ENCODE data around the gene RTEL1.
"Not testable (repeated sequence)": the region's sequence is repeated elsewhere in the genome, so short reads cannot be mapped to it uniquely, and the experiment has no call there.

RTEL1 gene

GRCh38 chr20:63652192-63652980 lies 5.7 kb upstream of the RTEL1 start:
- Histone ChIP-seq H3K4me1 (ENCODE audit: control insufficient read depth, insufficient read depth, low read length, poor library complexity, severe bottlenecking) (peaks cover 3% of the 10 kb centered on the region), H3K4me3 (ENCODE audit: extremely low read depth, insufficient read depth, low read length, poor library complexity, severe bottlenecking) (peak overlapping the region; percentile 48), H3K27ac (ENCODE audit: low read depth, low read length, severe bottlenecking) (no peak overlapping the region), H3K36me3 (ENCODE audit: control insufficient read depth, insufficient read depth, low read length) (no peaks in the 10 kb centered on the region), H3K9me3 (ENCODE audit: control insufficient read depth, low read length) (no peaks in the 10 kb centered on the region)
- 1 to 2% methylated on average over 48 to 54 of the region's 91 CpGs for WGBS, 2 experiments (ENCODE audit: insufficient coverage in 2 of 2)

DNA sequence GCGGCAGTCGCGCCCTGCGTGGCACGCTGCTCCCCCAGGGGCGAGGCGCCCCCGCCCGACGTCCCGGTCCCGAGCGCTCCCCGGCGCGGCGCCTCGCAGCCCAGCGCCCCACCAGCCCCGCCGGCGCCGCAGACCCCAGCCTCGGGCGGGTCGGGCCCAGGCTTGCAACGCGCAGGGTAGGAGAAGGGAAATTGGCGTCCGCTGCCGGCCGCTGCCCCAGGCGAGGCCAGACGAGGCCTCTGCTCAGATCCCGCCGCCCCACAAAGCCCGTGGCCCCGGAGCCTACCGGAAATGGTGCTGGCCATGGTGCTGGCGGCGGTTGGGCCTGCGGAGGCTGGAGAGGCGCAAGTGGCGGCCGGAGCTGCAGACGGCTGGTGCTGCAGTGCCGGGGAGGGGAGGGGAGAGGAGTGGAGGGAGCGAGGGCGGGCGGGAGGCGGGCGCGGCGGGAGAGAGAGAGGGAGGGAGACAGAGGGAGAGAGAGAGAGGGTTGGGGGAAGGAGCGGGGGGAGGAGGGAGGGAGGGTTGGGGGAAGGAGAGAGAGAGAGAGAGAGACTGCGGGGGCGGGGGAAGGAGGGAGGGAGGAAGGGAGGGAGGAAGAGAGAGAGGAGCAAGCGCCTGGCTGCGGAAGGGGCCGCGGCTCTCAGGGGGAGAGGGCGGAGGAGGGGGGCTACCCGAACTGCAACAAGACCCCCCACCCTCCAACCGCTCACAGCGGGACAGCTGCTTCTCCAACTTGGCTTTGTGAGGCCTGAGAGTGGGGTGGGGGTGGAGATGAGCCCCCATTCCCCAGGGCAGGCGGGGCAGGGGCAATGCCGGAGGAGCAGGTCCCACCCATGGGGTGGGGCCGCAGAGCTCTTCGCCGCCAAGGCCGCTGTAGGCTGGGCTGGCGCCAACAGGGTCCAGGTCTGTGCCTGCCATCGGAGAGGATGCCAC lies 4.8 kb upstream of the RTEL1 start, which contains the start of gene STMN3:
STMN3 (minus strand) TSS at position 384 of the 933 bp plus-strand sequence; CDS start at position 305, 79 bp downstream.
- no peaks in the 10 kb centered on the region for H3K36me3 ChIP-seq (ENCODE audit: control insufficient read depth, insufficient read depth, low read length)
- no peaks in the 10 kb centered on the region for H3K9me3 ChIP-seq (ENCODE audit: control insufficient read depth, low read length)
- peak within 1 kb of the TSS; percentile 48 for H3K4me3 ChIP-seq (ENCODE audit: extremely low read depth, insufficient read depth, low read length, poor library complexity, severe bottlenecking)
- H3K27ac ChIP-seq (ENCODE audit: low read depth, low read length, severe bottlenecking) = peak within 1 kb of the TSS; percentile 69
- 0 to 1% methylated on average over 11 to 52 of the region's 73 CpGs for WGBS, 2 experiments (ENCODE audit: insufficient coverage in 2 of 2)
- peaks cover 5% of the 10 kb centered on the region for H3K4me1 ChIP-seq (ENCODE audit: control insufficient read depth, insufficient read depth, low read length, poor library complexity, severe bottlenecking)

DNA sequence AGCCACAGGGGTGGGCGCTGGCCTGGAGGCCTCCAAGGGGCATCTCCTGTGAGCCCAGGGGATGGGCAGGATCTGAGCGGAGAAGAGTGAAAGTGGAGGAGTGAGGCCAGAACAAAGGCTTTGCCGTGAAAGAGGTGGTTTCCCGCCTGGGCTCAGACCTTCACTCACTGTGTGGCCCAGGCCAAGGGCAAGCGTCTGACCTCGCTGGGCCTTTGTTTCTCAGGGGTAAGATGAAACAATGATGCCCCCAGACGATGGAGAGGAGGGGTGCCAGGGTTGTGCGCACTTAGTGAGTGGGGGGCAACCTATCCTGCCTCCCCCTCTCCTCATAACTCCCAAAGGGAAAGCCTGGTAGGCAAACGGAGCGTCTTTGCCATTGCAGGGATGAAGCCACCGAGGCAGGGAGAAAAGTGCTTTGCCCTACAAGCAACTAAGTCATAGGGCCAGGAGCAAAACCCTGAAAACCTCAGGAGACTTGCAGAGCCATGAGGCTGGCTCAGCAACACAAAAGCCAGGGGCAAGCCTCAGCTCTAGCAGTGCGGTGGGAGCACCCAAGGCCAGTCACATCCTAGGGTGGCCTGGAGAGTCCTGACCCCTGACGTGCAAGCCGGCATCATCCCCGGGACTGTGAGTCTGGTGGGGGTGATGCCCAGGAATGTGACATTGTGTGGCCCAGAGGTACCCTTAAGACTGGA lies 4.0 kb upstream of the RTEL1 start:
- Histone ChIP-seq H3K4me3 (ENCODE audit: extremely low read depth, insufficient read depth, low read length, poor library complexity, severe bottlenecking) (peak overlapping the region; percentile 48), H3K9me3 (ENCODE audit: control insufficient read depth, low read length) (no peaks in the 10 kb centered on the region), H3K27ac (ENCODE audit: low read depth, low read length, severe bottlenecking) (peak overlapping the region; percentile 8), H3K36me3 (ENCODE audit: control insufficient read depth, insufficient read depth, low read length) (no peaks in the 10 kb centered on the region), H3K4me1 (ENCODE audit: control insufficient read depth, insufficient read depth, low read length, poor library complexity, severe bottlenecking) (peaks cover 5% of the 10 kb centered on the region)
- 44 to 49% methylated on average over 10 to 11 of the region's 15 CpGs for WGBS, 2 experiments (ENCODE audit: insufficient coverage in 2 of 2)

- WGBS, 2 experiments (ENCODE audit: insufficient coverage in 2 of 2) = 86 to 93% methylated on average over 4 of the region's 4 CpGs
- no peak overlapping the region for H3K4me3 ChIP-seq (ENCODE audit: extremely low read depth, insufficient read depth, low read length, poor library complexity, severe bottlenecking)
- peaks cover 5% of the 10 kb centered on the region for H3K4me1 ChIP-seq (ENCODE audit: control insufficient read depth, insufficient read depth, low read length, poor library complexity, severe bottlenecking)
- no peak overlapping the region for H3K27ac ChIP-seq (ENCODE audit: low read depth, low read length, severe bottlenecking)
- peaks cover 3% of the 10 kb centered on the region for H3K36me3 ChIP-seq (ENCODE audit: control insufficient read depth, insufficient read depth, low read length)
- no peaks in the 10 kb centered on the region for H3K9me3 ChIP-seq (ENCODE audit: control insufficient read depth, low read length)
Observed at GRCh38 chr20:63655249-63655648, 2.9 kb upstream of the RTEL1 start.

DNA sequence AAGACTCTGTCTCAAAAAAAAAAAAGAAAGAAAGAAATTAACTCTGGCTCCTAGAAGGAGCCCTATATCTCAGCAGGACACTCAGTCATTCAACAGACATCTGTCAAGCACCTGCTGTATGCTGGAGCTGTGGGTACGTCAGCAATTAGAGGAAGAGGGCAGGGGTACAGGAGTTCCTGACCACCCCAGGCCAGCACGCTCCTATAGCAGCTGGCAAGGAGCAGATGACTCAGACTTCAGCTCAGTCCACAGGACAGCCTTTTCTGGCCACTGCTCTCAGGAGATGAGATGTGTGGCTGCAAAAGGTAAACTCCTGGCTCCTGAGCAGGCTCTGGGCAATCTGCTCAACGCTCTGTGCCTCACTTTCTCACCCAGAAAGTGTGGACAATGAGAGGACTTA lies 1.7 kb upstream of the RTEL1 start:
- no peak overlapping the region for H3K27ac ChIP-seq (ENCODE audit: low read depth, low read length, severe bottlenecking)
- no peak overlapping the region for H3K4me3 ChIP-seq (ENCODE audit: extremely low read depth, insufficient read depth, low read length, poor library complexity, severe bottlenecking)
- H3K4me1 ChIP-seq (ENCODE audit: control insufficient read depth, insufficient read depth, low read length, poor library complexity, severe bottlenecking) = peaks cover 5% of the 10 kb centered on the region
- peaks cover 11% of the 10 kb centered on the region for H3K36me3 ChIP-seq (ENCODE audit: control insufficient read depth, insufficient read depth, low read length)
- WGBS, 2 experiments (ENCODE audit: insufficient coverage in 2 of 2) = 87 to 96% methylated on average over 3 of the region's 3 CpGs
- H3K9me3 ChIP-seq (ENCODE audit: control insufficient read depth, low read length) = no peaks in the 10 kb centered on the region

DNA sequence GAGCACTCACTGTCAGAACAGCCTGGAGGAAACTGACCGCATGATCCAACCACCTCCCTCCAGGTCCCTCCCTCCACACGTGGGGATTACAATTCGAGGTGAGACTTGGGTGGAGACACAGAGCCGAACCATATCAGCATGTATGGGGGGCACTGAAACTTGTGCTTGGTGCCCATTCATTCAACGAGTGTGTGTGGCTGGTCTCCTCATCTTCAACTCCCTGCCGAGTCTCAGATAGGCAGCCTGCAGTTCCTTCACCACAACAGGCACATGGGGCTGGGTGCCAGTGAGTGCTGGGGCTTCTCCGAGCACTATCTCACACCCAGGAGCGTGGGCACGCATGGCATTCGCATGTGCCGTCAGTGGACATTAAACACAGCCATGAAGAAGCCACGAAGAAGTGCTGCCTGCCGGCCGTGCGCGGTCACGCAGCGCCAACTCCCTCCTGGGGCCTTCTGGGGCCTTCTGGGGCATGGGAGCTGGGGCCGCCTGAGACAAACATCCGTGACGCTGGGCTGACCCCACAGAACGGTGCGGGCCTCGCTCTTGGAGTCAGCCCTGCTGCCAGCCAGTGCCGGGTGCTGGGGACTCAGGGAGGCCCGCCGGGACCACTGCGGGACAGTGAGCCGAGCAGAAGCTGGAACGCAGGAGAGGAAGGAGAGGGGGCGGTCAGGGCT lies 714 bp upstream of the RTEL1 start:
- H3K9me3 ChIP-seq (ENCODE audit: control insufficient read depth, low read length) = no peaks in the 10 kb centered on the region
- H3K27ac ChIP-seq (ENCODE audit: low read depth, low read length, severe bottlenecking) = peak overlapping the region; percentile 62
- H3K36me3 ChIP-seq (ENCODE audit: control insufficient read depth, insufficient read depth, low read length) = peaks cover 18% of the 10 kb centered on the region
- 86 to 87% methylated on average over 27 to 29 of the region's 31 CpGs for WGBS, 2 experiments (ENCODE audit: insufficient coverage in 2 of 2)
- peak overlapping the region; percentile 69 for H3K4me3 ChIP-seq (ENCODE audit: extremely low read depth, insufficient read depth, low read length, poor library complexity, severe bottlenecking)
- peaks cover 2% of the 10 kb centered on the region for H3K4me1 ChIP-seq (ENCODE audit: control insufficient read depth, insufficient read depth, low read length, poor library complexity, severe bottlenecking)

- H3K36me3 ChIP-seq (ENCODE audit: control insufficient read depth, insufficient read depth, low read length) = peaks cover 30% of the 10 kb centered on the region
- peak overlapping the region; percentile 43 for H3K27ac ChIP-seq (ENCODE audit: low read depth, low read length, severe bottlenecking)
- H3K4me3 ChIP-seq (ENCODE audit: extremely low read depth, insufficient read depth, low read length, poor library complexity, severe bottlenecking) = peak overlapping the region; percentile 69
- peaks cover 2% of the 10 kb centered on the region for H3K4me1 ChIP-seq (ENCODE audit: control insufficient read depth, insufficient read depth, low read length, poor library complexity, severe bottlenecking)
- no peaks in the 10 kb centered on the region for H3K9me3 ChIP-seq (ENCODE audit: control insufficient read depth, low read length)
- WGBS, 2 experiments (ENCODE audit: insufficient coverage in 2 of 2) = 6 to 7% methylated on average over 21 to 23 of the region's 25 CpGs
Observed at GRCh38 chr20:63658749-63659187, 656 bp downstream of the RTEL1 start.

- H3K9me3 ChIP-seq (ENCODE audit: control insufficient read depth, low read length) = no peaks in the 10 kb centered on the region
- peaks cover 33% of the 10 kb centered on the region for H3K36me3 ChIP-seq (ENCODE audit: control insufficient read depth, insufficient read depth, low read length)
- peak overlapping the region; percentile 69 for H3K4me3 ChIP-seq (ENCODE audit: extremely low read depth, insufficient read depth, low read length, poor library complexity, severe bottlenecking)
- WGBS, 2 experiments (ENCODE audit: insufficient coverage in 2 of 2) = 78 to 89% methylated on average over 11 of the region's 13 CpGs
- H3K4me1 ChIP-seq (ENCODE audit: control insufficient read depth, insufficient read depth, low read length, poor library complexity, severe bottlenecking) = peaks cover 2% of the 10 kb centered on the region
- no peak overlapping the region for H3K27ac ChIP-seq (ENCODE audit: low read depth, low read length, severe bottlenecking)
Observed at GRCh38 chr20:63659370-63659769, 1.3 kb downstream of the RTEL1 start.

GRCh38 chr20:63660174-63660573 lies 2.1 kb downstream of the RTEL1 start:
- peaks cover 39% of the 10 kb centered on the region for H3K36me3 ChIP-seq (ENCODE audit: control insufficient read depth, insufficient read depth, low read length)
- not testable (repeated sequence) for H3K4me3 ChIP-seq (ENCODE audit: extremely low read depth, insufficient read depth, low read length, poor library complexity, severe bottlenecking); H3K27ac ChIP-seq (ENCODE audit: low read depth, low read length, severe bottlenecking); H3K4me1 ChIP-seq (ENCODE audit: control insufficient read depth, insufficient read depth, low read length, poor library complexity, severe bottlenecking); H3K9me3 ChIP-seq (ENCODE audit: control insufficient read depth, low read length)
- 89 to 96% methylated on average over 9 to 10 of the region's 10 CpGs for whole genome bisulfite sequencing, 2 experiments (ENCODE audit: insufficient coverage in 2 of 2)

GRCh38 chr20:63660622-63661021 lies 2.5 kb downstream of the RTEL1 start:
- 87 to 93% methylated on average over 7 to 8 of the region's 8 CpGs for WGBS, 2 experiments (ENCODE audit: insufficient coverage in 2 of 2)

More at GRCh38 chr20:63660622-63661021, 2.5 kb downstream of the RTEL1 start:
- Histone ChIP-seq H3K36me3 (ENCODE audit: control insufficient read depth, insufficient read depth, low read length) (peaks cover 42% of the 10 kb centered on the region), H3K9me3 (ENCODE audit: control insufficient read depth, low read length) (no peaks in the 10 kb centered on the region), H3K4me3 (ENCODE audit: extremely low read depth, insufficient read depth, low read length, poor library complexity, severe bottlenecking) (no peak overlapping the region), H3K27ac (ENCODE audit: low read depth, low read length, severe bottlenecking) (no peak overlapping the region), H3K4me1 (ENCODE audit: control insufficient read depth, insufficient read depth, low read length, poor library complexity, severe bottlenecking) (peaks cover 2% of the 10 kb centered on the region)

Data from mesodermal cell (in vitro differentiated cells).